Activated T-cell treated with anti-CD3 and anti-CD28 coated beads, Interleukin-2, amount 50 U/mL, for 4 hours (primary cell): ENCODE data around the gene ADRB1. TPM values are rescaled to one million over a fixed set of nuclear protein-coding genes. Genes with fewer than 3 reads are reported as not detected.

ENCODE experiments used
- ATAC-seq, 2 donors: fragments of 200-7000 bp; cut with Tn5 transposase; one replicate each; pipeline ENCODE4 v1.10.0; 2021
- DNase-seq: peaks from one replicate; pipeline ENCODE4 v3.0.0-alpha.2; 2020
- H3K27me3 Mint-ChIP-seq: one replicate; pipeline ENCODE4 v1.8.0; 2021; ENCODE audit warnings: low read depth, mixed read lengths
- H3K36me3 Mint-ChIP-seq: one replicate; pipeline ENCODE4 v1.8.0; 2022; ENCODE audit warnings: mixed read lengths; ENCODE audit not compliant: insufficient read depth
- H3K4me1 Mint-ChIP-seq: one replicate; pipeline ENCODE4 v1.8.0; 2021; ENCODE audit warnings: low read depth, mixed read lengths
- H3K4me3 Mint-ChIP-seq: one replicate; pipeline ENCODE4 v1.8.0; 2021; ENCODE audit warnings: mild to moderate bottlenecking, moderate library complexity, mixed read lengths
- H3K9me3 Mint-ChIP-seq: one replicate; pipeline ENCODE4 v1.8.0; 2021; ENCODE audit warnings: mixed read lengths
- total RNA-seq, 3 donors: library from RNA; stranded (reverse); gene quantifications; one replicate each; pipeline ENCODE4 v1.2.1, GENCODE V29; 2021

ADRB1 gene
- total RNA-seq, 3 donors from 2014 or later = 0.05 to 0.20 TPM; not detected in 1

DNA sequence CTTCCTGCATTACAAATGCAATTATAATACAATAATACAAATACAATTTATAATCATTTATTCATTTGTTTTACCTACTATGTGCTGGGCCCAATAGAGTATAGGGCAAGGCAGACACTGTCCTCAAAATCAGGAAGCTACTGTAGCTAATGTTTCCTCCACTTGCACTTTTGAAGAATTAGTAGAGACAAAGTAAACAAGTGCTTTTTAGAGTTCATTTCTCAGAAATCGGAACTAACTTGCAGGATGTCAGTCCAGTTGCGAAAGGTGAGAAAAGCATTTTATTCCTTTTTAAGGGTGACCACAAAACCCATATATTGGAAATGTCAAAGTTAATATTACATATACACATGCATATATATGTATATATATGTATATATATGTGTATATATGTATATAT, 14.2 kb downstream of the ADRB1 start:
- no peaks in the 10 kb centered on the region for H3K9me3 Mint-ChIP-seq
- no peaks in the 10 kb centered on the region for H3K36me3 Mint-ChIP-seq
- peaks cover 10% of the 10 kb centered on the region for H3K27me3 Mint-ChIP-seq
- no peak overlapping the region for H3K4me3 Mint-ChIP-seq
- no peak for ATAC-seq
- no peak for DNase-seq
- H3K4me1 Mint-ChIP-seq = no peaks in the 10 kb centered on the region

DNA sequence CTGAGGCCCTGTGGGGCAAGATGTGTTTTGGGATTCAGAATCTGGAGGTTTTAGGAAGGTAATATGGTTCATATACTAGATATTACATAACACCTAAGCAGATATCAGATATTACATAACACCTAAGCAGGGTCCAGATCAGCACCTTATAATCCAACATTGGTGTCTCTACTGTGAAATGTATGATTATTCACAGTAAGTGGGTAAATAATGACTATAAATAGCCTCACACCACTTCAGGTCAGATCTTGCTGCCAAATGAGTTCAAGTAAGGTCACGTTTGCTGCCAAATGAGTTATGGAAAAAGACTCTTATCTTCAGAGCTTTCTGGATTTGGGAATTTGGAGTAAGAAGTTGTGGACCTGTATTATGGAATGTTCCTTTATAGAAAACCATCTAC, 14.6 kb downstream of the ADRB1 start:
- no peaks in the 10 kb centered on the region for H3K9me3 Mint-ChIP-seq
- H3K27me3 Mint-ChIP-seq = peaks cover 11% of the 10 kb centered on the region
- H3K4me3 Mint-ChIP-seq = no peak overlapping the region
- DNase-seq = no peak
- H3K4me1 Mint-ChIP-seq = no peaks in the 10 kb centered on the region
- no peaks in the 10 kb centered on the region for H3K36me3 Mint-ChIP-seq
- ATAC-seq = no peak

DNA sequence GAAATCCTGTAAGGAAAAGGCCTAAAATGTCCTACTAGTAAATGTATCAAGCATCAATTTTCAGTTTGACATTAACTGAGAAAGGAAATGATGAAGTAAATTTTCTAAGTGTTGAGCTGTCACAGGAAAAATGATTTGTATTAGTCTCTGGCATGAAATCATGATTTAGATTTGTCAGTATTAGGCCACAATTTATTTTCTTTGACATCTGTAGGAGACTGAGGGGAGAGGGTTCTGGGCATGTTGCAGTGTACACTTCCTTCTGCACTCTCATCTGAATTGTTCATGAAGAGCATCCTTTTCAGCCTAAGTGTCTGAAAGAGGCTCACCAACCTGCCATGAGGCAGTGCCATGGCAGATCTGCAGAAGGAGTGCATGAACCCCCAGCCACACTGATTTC, 15.9 kb downstream of the ADRB1 start:
- Mint-ChIP-seq H3K4me3 (no peak overlapping the region), H3K36me3 (no peaks in the 10 kb centered on the region), H3K4me1 (no peaks in the 10 kb centered on the region), H3K9me3 (no peaks in the 10 kb centered on the region), H3K27me3 (peaks cover 11% of the 10 kb centered on the region)
- no peak for DNase-seq
- ATAC-seq = no peak

DNA sequence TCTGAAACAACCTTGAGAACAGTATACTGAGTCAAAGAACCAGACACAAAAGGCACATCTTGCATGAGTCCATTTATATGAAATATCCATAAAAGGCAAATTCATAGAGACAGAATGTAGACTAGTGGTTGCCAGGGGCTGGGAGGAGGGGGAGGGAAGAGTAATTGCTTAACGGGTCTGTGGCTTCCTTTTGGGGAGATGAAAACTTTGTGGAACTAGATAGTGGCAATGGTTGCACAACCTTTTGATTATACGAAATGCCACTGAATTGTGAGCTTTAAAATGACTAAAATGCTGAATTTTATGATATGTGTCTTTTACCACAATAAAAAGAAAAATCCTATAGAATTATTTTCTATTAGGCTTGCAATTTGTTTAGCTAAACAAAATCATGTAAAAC, 16.8 kb downstream of the ADRB1 start:
- ATAC-seq (no peak), DNase-seq (no peak)
- H3K4me1 Mint-ChIP-seq = no peaks in the 10 kb centered on the region
- peaks cover 10% of the 10 kb centered on the region for H3K27me3 Mint-ChIP-seq
- H3K36me3 Mint-ChIP-seq = no peaks in the 10 kb centered on the region
- H3K4me3 Mint-ChIP-seq = no peak overlapping the region
- no peaks in the 10 kb centered on the region for H3K9me3 Mint-ChIP-seq

DNA sequence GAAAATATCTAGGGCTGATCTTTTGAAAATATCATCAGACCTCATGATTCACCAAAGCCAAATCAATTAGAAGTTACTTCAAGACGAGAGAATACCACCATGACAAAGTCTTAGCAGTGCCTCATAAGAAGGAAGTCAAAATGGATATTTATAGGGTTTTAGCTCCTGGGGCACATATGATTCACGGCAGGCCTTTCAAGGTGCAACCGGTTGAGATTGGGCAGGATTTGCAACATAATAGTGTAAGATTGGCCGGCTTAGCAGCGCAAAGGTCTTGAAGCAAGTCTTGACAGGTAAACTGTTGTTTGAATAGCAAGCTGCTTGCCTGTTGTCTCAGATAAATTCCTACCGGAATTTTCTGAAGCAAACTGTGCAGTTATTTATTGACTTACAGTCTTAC, 17.5 kb downstream of the ADRB1 start:
- DNase-seq (no peak), ATAC-seq (no peak)
- Mint-ChIP-seq H3K36me3 (no peaks in the 10 kb centered on the region), H3K4me3 (no peak overlapping the region), H3K4me1 (no peaks in the 10 kb centered on the region), H3K9me3 (no peaks in the 10 kb centered on the region), H3K27me3 (peaks cover 10% of the 10 kb centered on the region)

DNA sequence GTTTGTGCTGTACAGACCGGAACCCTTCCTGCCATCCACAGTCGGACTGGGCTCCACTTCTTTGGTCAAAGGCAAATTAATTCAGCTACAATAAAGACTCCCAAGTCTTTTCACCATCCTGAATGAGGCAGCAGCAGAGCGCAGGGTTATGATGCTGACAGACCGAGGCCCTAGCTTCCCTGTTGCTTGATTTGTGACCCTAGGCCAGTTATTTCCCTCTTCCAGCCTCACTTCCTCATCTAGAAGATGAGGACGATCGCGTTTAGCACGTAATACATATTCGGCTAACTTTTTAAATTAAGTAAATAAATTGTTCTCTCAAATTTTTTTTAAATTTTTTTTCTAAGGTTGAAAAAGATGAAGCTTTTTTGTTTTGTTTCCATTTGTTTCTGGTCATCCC, 18.1 kb downstream of the ADRB1 start:
- no peaks in the 10 kb centered on the region for H3K9me3 Mint-ChIP-seq
- DNase-seq (no peak), ATAC-seq (no peak)
- H3K36me3 Mint-ChIP-seq = no peaks in the 10 kb centered on the region
- H3K27me3 Mint-ChIP-seq = peaks cover 10% of the 10 kb centered on the region
- no peak overlapping the region for H3K4me3 Mint-ChIP-seq
- no peaks in the 10 kb centered on the region for H3K4me1 Mint-ChIP-seq

DNA sequence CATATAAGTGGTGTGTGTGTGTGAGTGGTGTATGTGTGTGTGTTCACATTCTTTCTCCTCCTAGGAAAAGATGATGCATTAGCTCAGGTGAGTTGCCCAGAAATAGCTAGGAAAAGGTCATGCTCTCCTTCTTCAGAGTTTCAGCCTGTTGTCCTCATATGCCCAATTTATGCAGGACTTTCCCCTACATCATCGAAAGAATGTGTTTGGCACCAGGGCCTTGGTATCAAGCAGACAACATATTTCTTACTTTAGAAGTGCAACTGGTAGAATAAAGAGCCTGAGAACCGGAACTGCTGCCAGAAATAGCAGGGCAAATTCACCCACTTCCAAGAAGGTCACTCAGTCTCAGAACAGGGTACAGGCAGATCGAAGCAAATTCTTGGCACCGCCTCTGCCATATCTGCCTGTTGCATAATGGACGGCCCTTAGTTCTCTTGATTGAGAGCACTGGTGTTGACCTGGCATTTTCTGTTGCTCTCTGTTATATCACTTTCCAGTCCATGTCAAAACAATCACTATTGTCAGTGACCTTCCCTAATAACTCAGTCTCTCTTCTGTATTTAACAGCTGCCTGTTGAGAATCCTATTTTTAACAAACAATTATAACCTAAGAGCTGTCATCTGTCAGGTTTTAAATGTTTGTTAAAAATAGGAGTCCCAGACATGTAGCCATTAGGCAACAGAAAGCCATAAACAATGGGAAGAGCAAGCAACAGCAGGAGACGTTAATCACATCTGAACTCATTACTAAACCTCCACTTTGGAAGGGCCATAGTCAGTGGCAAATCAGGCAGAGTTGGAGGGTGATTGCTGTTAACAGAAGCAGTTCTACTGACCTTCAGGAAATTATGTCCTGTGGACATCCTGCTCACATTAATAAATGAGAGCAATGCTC, 20.7 kb downstream of the ADRB1 start:
- ATAC-seq (no peak), DNase-seq (no peak)
- Mint-ChIP-seq H3K27me3 (peaks cover 8% of the 10 kb centered on the region), H3K4me1 (peaks cover 9% of the 10 kb centered on the region), H3K9me3 (no peaks in the 10 kb centered on the region), H3K4me3 (no peak overlapping the region), H3K36me3 (no peaks in the 10 kb centered on the region)

DNA sequence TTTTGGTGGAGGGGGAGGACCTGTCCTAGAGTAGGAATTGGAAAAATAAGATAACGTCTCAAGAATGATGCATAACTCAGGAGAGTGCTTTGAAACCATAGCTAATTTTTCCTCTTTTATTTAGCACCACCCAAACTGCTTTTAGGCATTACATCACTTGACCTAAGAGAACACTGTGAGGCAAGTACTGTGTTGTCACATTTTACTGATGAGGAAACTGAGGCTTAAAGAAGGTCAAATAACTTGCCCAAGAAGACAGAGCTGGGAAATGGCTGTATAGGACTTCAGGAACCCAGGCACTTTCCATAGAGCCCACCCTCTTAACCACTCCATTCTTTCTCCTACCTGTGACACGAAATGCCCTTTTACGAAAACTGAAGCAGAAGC, 21.4 kb downstream of the ADRB1 start:
- H3K27me3 Mint-ChIP-seq = peaks cover 8% of the 10 kb centered on the region
- H3K36me3 Mint-ChIP-seq = no peaks in the 10 kb centered on the region
- H3K4me3 Mint-ChIP-seq = no peak overlapping the region
- ATAC-seq (no peak), DNase-seq (no peak)
- peaks cover 10% of the 10 kb centered on the region for H3K4me1 Mint-ChIP-seq
- no peaks in the 10 kb centered on the region for H3K9me3 Mint-ChIP-seq

DNA sequence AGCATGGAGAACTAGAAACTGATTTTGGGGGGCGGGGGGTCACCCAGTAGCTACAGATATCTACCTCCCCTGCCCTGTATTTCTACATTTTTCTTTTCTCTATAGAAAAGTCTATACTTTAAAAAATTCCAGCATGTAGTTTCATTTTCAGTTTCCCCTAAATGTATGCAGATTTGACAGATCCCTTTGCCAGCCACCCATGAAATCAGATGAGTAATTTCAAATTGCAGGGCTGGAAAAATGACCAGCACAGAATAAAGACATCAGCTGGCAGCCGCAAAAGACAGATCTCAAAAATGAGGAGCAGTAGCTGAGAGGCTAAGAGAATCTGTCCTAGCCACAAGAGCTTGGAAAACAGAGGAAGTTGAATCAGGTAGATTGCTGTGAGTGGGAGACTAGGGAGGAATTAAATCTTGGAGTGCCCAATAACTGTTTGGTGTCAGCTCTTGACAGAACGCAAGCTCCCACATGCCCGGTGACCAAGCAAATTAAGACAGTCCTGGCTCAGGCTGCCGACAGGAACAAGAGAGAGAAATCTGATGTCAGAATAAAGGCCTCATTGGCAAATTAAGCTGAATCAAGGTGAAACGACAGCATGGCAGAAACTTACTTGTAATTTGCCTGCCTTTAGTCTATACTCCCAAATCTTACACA, 24.5 kb downstream of the ADRB1 start:
- Mint-ChIP-seq H3K4me3 (no peak overlapping the region), H3K36me3 (no peaks in the 10 kb centered on the region), H3K4me1 (peaks cover 14% of the 10 kb centered on the region), H3K9me3 (no peaks in the 10 kb centered on the region), H3K27me3 (peaks cover 4% of the 10 kb centered on the region)
- DNase-seq (no peak), ATAC-seq (no peak)

DNA sequence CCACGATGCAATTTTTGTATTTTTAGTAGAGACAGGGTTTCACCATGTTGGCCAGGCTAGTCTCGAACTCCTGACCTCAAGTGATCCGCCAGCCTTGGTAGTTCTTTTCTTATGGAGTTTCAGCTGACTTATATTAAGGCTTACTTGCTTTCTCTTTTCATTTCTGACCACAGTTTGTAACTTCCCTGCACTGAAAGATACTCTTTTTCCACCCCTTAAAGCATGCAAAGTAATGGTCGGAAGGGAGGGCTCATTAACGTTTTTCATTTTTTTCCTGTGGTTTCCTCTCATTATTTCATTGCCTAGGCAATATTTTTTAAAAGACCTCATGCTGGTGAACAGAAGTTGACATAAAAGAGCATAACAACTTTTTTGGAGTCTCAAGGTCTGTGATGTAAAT, 27.0 kb downstream of the ADRB1 start:
- Mint-ChIP-seq H3K27me3 (no peaks in the 10 kb centered on the region), H3K4me3 (no peak overlapping the region)
- no peak for ATAC-seq

DNA sequence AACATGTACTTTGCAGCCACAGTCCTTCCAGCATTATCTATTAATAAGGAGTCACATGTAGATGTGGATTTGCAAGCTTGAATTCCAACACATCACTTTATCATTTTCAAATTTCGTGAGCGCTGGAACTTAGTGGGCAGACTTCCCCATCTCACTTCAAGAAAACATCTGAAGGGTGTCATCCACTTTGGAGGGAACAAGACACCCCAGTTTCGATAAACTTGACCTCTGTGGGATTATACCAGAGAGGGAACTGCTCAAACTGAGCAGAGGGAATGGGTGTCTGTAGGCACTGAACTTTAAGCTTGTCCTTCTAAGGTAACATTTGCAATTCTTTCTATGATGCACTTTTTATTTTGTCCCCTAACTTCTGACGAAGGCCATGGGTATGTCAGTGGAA, 27.5 kb downstream of the ADRB1 start:
- DNase-seq (no peak), ATAC-seq (no peak)
- H3K9me3 Mint-ChIP-seq = no peaks in the 10 kb centered on the region
- H3K36me3 Mint-ChIP-seq = no peaks in the 10 kb centered on the region
- H3K27me3 Mint-ChIP-seq = no peaks in the 10 kb centered on the region
- peaks cover 24% of the 10 kb centered on the region for H3K4me1 Mint-ChIP-seq
- H3K4me3 Mint-ChIP-seq = no peak overlapping the region

More for the DNA sequence above, 27.0 kb downstream of the ADRB1 start:
- H3K9me3 Mint-ChIP-seq = no peaks in the 10 kb centered on the region
- H3K4me1 Mint-ChIP-seq = peaks cover 24% of the 10 kb centered on the region
- no peak for DNase-seq
- H3K36me3 Mint-ChIP-seq = no peaks in the 10 kb centered on the region

DNA sequence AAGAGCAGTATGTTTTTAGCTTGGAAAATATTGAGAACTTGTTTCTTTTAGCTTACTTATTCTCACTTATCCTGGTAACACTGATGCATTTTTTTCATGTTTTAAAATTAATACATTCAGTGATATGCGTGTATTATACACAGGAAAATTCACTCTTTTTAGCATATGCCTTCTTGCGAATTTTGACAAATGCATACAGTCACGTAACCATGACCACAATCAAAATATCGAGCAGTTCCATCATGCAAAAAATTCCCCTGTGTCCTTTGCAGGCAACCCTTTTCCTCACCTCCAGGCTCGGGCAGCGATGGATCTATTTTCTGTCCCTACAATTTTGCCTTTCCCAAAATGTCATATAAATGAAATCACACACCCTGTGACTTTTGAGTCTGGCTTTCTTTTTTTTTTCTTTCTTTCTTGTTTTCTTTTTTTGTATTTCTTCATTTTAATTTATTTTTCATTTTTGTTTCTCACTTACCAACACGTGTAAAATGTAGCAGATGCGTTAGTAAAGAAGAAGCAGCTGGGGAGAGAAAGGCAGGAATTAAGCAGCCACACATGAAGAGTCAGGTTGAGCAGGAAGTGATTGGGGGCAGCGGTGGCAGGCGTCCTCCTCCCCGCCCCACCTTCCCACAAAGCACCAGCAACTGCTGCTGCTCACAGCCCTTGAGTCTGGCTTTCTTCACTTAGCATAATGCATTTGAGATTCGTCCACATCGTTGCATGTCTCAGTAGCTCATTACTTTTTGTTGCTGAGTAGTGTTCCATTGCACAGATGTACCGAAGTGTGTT, 29.9 kb downstream of the ADRB1 start:
- Mint-ChIP-seq H3K9me3 (no peaks in the 10 kb centered on the region), H3K27me3 (no peaks in the 10 kb centered on the region), H3K4me3 (no peak overlapping the region), H3K36me3 (no peaks in the 10 kb centered on the region), H3K4me1 (peaks cover 15% of the 10 kb centered on the region)
- ATAC-seq (peak in 1 of 2 donors; percentile 69), DNase-seq (no peak)

DNA sequence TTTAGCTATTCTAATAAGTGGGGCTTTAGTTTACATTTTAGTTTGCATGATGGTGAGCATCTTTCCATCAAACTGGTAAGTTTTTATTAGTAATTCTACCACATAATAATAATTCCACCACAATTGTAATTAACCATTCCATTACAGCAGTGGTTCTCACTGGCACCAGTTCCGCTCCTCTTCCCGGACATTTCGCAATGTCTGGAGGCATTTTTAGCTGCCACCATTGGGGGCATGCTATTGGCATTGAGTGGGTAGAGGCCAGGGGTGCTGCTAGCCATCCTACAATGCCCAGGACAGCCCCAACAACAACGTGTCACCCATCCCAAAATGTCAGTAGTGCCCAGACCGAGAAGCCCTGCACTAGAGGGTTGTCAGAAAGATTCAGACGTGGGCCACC, 31.4 kb downstream of the ADRB1 start:
- H3K4me1 Mint-ChIP-seq = peaks cover 13% of the 10 kb centered on the region
- H3K36me3 Mint-ChIP-seq = no peaks in the 10 kb centered on the region
- H3K4me3 Mint-ChIP-seq = no peak overlapping the region
- no peaks in the 10 kb centered on the region for H3K9me3 Mint-ChIP-seq
- no peak for ATAC-seq
- DNase-seq = no peak
- no peaks in the 10 kb centered on the region for H3K27me3 Mint-ChIP-seq

DNA sequence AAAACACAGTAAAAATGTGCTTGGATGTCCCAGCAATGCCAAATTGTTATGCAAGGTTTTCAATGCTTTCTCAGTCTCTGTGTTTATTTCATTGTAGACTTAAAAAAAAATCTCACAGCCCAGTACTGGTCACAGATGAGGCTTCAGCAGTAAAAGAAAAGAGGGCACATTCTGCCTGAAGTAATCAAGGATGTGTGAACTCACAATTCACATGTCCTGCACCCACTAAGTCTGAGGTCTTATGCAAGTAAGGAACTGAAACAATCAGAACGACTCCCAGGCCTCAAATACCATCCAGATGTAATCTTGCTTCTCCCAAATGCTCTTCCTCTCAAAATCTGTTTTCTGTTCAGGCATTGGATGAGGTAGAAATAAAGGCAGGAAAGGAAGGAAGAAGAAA, 33.7 kb downstream of the ADRB1 start:
- Mint-ChIP-seq H3K9me3 (no peaks in the 10 kb centered on the region), H3K4me3 (no peak overlapping the region), H3K36me3 (no peaks in the 10 kb centered on the region), H3K27me3 (no peaks in the 10 kb centered on the region), H3K4me1 (peaks cover 11% of the 10 kb centered on the region)
- ATAC-seq (no peak), DNase-seq (no peak)
